HEK293T (cell line): Measurements from ENCODE around the gene CENPE.

ENCODE experiments used
- CTCF ChIA-PET: fragments of 350-600 bp; formaldehyde crosslinking; extraction: SDS; loops from one replicate; lab custom pipeline; 2021; ENCODE audit warnings: antibody characterized with exemption, inconsistent platforms; lab: Yijun Ruan, JAX
- POLR2A ChIA-PET: fragments of 350-600 bp; formaldehyde crosslinking; extraction: SDS; loops from one replicate; lab custom pipeline; 2020; ENCODE audit warnings: antibody characterized with exemption, inconsistent platforms; lab: Yijun Ruan, JAX
- DNase-seq: peaks from one replicate; pipeline ENCODE4 v3.0.0; 2012; ENCODE audit warnings: mixed read lengths; ENCODE audit errors: extremely low spot score
- ARNT ChIP-seq: fragments of 450-650 bp; IDR thresholded peaks from 2 replicates; pipeline ENCODE4 v1.6.1; 2017; ENCODE audit warnings: mild to moderate bottlenecking
- BHLHE40 ChIP-seq: fragments of 450-650 bp; IDR thresholded peaks from 2 replicates; pipeline ENCODE4 v1.6.1; 2016; ENCODE audit warnings: mild to moderate bottlenecking, moderate library complexity, borderline replicate concordance
- CTBP1 ChIP-seq: fragments of 450-650 bp; IDR thresholded peaks from 2 replicates; pipeline ENCODE4 v1.6.1; 2016; ENCODE audit warnings: borderline replicate concordance
- ELF4 ChIP-seq: fragments of 450-650 bp; IDR thresholded peaks from 2 replicates; pipeline ENCODE4 v1.6.1; 2017; ENCODE audit warnings: antibody characterized with exemption
- FOXA1 ChIP-seq: fragments of 450-650 bp; IDR thresholded peaks from 2 replicates; pipeline ENCODE4 v1.6.1; 2016; ENCODE audit warnings: mild to moderate bottlenecking
- FOXK2 ChIP-seq: fragments of 450-650 bp; IDR thresholded peaks from 2 replicates; pipeline ENCODE4 v1.6.1; 2016; ENCODE audit warnings: mild to moderate bottlenecking
- FOXM1 ChIP-seq: fragments of 450-650 bp; IDR thresholded peaks from 2 replicates; pipeline ENCODE4 v1.6.1; 2017; ENCODE audit warnings: mild to moderate bottlenecking, borderline replicate concordance
- HDGF ChIP-seq: fragments of 450-650 bp; IDR thresholded peaks from 2 replicates; pipeline ENCODE4 v1.6.1; 2017; ENCODE audit warnings: antibody characterized with exemption, borderline replicate concordance
- L3MBTL2 ChIP-seq: fragments of 450-650 bp; conservative IDR thresholded peaks from 2 replicates; pipeline ENCODE4 v1.6.1; 2016; ENCODE audit warnings: mild to moderate bottlenecking
- LEF1 ChIP-seq: fragments of 450-650 bp; IDR thresholded peaks from 2 replicates; pipeline ENCODE4 v1.6.1; 2017; ENCODE audit warnings: mild to moderate bottlenecking, borderline replicate concordance
- NFRKB ChIP-seq: fragments of 450-650 bp; IDR thresholded peaks from 2 replicates; pipeline ENCODE4 v1.6.1; 2016; ENCODE audit warnings: mild to moderate bottlenecking, moderate library complexity
- SP1 ChIP-seq: fragments of 450-650 bp; IDR thresholded peaks from 2 replicates; pipeline ENCODE4 v1.6.1; 2017
- SUZ12 ChIP-seq: fragments of 450-650 bp; IDR thresholded peaks from 2 replicates; pipeline ENCODE4 v1.6.1; 2016; ENCODE audit warnings: mild to moderate bottlenecking
- TARDBP ChIP-seq: fragments of 450-650 bp; IDR thresholded peaks from 2 replicates; pipeline ENCODE4 v1.6.1; 2016
- ZNF384 ChIP-seq: fragments of 450-650 bp; IDR thresholded peaks from 2 replicates; pipeline ENCODE4 v1.6.1; 2016
- TF ChIP-seq, protein P1 (sequence below): fragments of 450-650 bp; IDR thresholded peaks from 2 replicates; pipeline ENCODE4 v1.6.1; 2016

The CENPE gene

DNA sequence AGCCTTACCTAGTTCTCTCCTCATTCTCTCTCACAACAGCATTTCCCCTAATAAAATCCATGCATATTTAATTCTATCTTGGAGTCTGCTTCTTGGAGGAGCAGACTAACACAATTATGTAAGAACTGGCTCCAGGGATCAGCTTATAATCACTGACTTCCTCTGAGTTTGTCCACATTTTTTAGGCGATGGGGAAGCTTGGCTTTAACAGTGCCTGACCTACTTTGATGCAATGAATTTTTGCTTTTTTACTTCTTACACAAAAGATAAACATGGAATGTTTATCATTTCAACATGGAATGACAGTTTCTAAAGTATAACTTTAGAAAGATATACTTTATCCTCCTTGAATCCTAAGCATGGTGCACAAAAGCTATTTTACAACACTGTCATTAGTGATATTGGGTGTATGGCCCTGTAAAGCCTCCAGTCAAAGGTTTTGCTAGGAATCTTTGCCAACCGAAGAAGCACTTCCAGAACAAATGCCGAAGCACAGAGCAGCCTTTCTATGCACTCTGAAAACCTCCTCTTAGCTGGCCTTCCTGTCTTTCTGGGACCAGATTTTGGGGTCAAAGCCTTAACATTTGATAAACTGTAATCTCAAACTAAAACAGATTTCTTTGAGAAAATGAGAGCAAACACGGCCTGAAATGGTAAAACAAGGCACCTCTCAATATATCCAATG lies 99.2 kb downstream of the CENPE start:
- ChIA-PET POLR2A (no interaction called here), CTCF (interaction anchor here (0.6 to 2.3 kb wide), 4 partner anchors 43 to 495 kb away, joined by 3 to 9 read pairs (median 3); no protein-coding TSS in a partner anchor)
- DNase-seq = no peak
- TF ChIP-seq CTBP1 = no peak
- no peak for TF ChIP-seq FOXA1

- CTCF ChIA-PET = interaction anchor here (0.9 kb wide), 1 partner anchor 477 kb away, joined by 3 read pairs; no protein-coding TSS in a partner anchor
- no peak for TF ChIP-seq BHLHE40
- TF ChIP-seq ELF4 = no peak
- no peak for TF ChIP-seq ZNF384
- TF ChIP-seq SUZ12 = no peak
- TF ChIP-seq TARDBP = no peak
- TF ChIP-seq FOXK2 = no peak
- TF ChIP-seq ARNT = no peak
- TF ChIP-seq L3MBTL2 = no peak
- TF ChIP-seq HDGF = no peak
- no peak for TF ChIP-seq FOXA1
- POLR2A ChIA-PET = no interaction called here
- no peak for DNase-seq
Measured at GRCh38 chr4:103098341-103098740, 99.8 kb downstream of the CENPE start.

DNA sequence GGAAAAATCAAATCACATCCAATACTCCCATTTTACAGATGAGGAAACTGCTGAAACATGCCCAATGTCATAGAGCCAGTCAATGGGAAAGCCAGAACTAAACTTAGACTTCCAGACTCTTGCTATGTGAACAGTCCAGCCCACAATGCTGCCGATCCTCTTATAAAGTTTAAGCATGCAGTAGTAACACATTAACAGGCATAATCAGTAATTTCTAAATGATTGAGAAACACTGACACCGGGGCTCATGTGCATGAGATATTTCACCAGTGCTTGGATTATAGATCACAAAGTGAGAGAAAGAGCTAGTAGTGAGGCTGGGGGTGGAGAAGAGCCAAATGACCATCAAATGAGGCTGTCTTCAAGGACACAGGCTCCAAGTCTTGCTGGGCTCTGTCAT lies 101.0 kb downstream of the CENPE start:
- POLR2A ChIA-PET = no interaction called here

DNA sequence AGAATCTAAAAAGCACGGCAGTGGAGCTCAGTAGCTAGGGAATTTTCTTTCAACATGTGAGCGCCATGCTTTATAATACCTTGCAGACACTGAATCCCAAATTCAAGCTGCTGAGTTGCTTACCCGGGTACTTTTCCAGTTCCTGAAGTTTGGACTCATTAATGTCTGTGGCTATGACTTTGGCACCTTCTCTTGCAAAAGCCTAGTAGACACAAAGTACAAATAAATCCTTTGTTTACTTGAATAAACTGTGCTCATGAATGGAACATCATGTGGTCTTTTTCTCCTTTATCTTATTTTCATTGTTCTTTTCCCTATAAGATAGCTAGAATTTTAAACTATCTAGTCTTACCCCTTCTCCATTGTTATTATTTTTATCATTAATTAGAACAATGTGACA lies 103.1 kb downstream of the CENPE start:
- ChIA-PET CTCF (interaction anchor here (0.7 to 1.5 kb wide), 3 partner anchors 474 to 664 kb away, joined by 3 to 6 read pairs (median 4); no protein-coding TSS in a partner anchor), POLR2A (no interaction called here)
- TF ChIP-seq ZNF384 = no peak
- TF ChIP-seq CTBP1 = no peak
- no peak for TF ChIP-seq LEF1
- TF ChIP-seq ARNT = no peak
- TF ChIP-seq FOXA1 = no peak
- TF ChIP-seq L3MBTL2 = no peak
- TF ChIP-seq SUZ12 = no peak
- no peak for TF ChIP-seq FOXM1
- no peak for TF ChIP-seq NFRKB
- DNase-seq = no peak

More for the DNA sequence above, 101.0 kb downstream of the CENPE start:
- TF ChIP-seq SUZ12 = no peak
- TF ChIP-seq ELF4 = no peak
- no peak for TF ChIP-seq FOXK2
- no peak for TF ChIP-seq LEF1
- TF ChIP-seq FOXA1 = no peak
- no peak for TF ChIP-seq NFRKB
- TF ChIP-seq TARDBP = no peak
- TF ChIP-seq HDGF = no peak
- TF ChIP-seq, protein P1, sequence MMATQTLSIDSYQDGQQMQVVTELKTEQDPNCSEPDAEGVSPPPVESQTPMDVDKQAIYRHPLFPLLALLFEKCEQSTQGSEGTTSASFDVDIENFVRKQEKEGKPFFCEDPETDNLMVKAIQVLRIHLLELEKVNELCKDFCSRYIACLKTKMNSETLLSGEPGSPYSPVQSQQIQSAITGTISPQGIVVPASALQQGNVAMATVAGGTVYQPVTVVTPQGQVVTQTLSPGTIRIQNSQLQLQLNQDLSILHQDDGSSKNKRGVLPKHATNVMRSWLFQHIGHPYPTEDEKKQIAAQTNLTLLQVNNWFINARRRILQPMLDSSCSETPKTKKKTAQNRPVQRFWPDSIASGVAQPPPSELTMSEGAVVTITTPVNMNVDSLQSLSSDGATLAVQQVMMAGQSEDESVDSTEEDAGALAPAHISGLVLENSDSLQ = no peak
- no peak for TF ChIP-seq L3MBTL2
- TF ChIP-seq SP1 = no peak
- no peak for TF ChIP-seq CTBP1
- TF ChIP-seq ARNT = no peak
- TF ChIP-seq BHLHE40 = no peak
- no peak for TF ChIP-seq ZNF384
- no peak for DNase-seq
- CTCF ChIA-PET = interaction anchor here (0.7 kb wide), 1 partner anchor 22 kb away, joined by 7 read pairs; no protein-coding TSS in a partner anchor

GRCh38 chr4:103092245-103092644 lies 105.9 kb downstream of the CENPE start:
- CTCF ChIA-PET = interaction anchor here (1.4 to 2.9 kb wide), 2 partner anchors 40 to 472 kb away, joined by 4 to 9 read pairs; no protein-coding TSS in a partner anchor
- TF ChIP-seq SP1 (no peak), HDGF (no peak), FOXM1 (no peak), NFRKB (no peak), ELF4 (no peak), ZNF384 (no peak), TARDBP (no peak)
- DNase-seq = no peak
- POLR2A ChIA-PET = no interaction called here

DNA sequence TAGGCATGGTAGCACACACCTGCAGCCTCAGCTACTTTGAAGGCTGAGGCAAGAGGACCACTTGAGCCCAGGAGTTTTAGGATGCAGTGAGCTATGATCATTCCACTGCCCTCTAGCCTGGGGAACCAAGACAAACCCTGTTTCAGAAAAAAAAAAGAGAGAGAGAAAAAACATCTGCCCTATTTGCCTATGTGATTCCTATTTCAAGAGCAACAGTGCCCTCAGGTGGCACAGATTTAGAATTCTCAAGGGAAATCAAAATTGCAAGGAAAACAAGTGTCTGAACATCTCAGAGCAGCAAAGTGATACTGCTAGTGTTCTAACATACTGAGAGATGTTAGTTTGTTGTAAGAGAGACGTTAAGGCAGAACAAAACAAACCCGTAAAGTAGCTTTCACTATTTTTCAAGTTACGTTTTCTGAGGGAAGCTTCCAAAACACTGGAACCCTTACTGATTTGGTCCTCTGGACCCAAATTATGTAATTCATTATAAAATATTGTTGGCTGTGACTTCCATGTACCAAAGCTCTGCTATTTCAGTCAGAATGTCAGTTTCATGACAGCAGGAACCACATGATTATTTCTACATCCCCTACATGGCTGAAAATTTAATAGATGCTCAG lies 106.4 kb downstream of the CENPE start:
- TF ChIP-seq CTBP1 (no peak), ZNF384 (peak; percentile 92)
- DNase-seq = peak; percentile 26
- POLR2A ChIA-PET = interaction anchor here (1.2 kb wide), 1 partner anchor 8 kb away, joined by 3 read pairs; the partner anchor contains the start of gene BDH2
- CTCF ChIA-PET = interaction anchor here (0.6 to 2.9 kb wide), 4 partner anchors 40 to 471 kb away, joined by 3 to 9 read pairs (median 4); no protein-coding TSS in a partner anchor

GRCh38 chr4:103089481-103089880 lies 108.7 kb downstream of the CENPE start:
- no peak for TF ChIP-seq FOXK2
- TF ChIP-seq NFRKB = no peak
- TF ChIP-seq HDGF = no peak
- TF ChIP-seq LEF1 = no peak
- TF ChIP-seq FOXM1 = no peak
- TF ChIP-seq SP1 = no peak
- no peak for TF ChIP-seq BHLHE40
- TF ChIP-seq, protein P1 = no peak
- no peak for TF ChIP-seq ARNT
- TF ChIP-seq SUZ12 = no peak
- TF ChIP-seq CTBP1 = no peak
- no peak for TF ChIP-seq TARDBP
- no peak for TF ChIP-seq ZNF384
- no peak for TF ChIP-seq ELF4
- TF ChIP-seq L3MBTL2 = no peak
- no peak for TF ChIP-seq FOXA1
- CTCF ChIA-PET = interaction anchor here (2.9 kb wide), 1 partner anchor 469 kb away, joined by 9 read pairs; no protein-coding TSS in a partner anchor
- DNase-seq = no peak
- POLR2A ChIA-PET = no interaction called here
